Stomach (tissue), 9 donors: ENCODE measurements around the gene TMX1. TPM values are rescaled to one million over a fixed set of nuclear protein-coding genes. Genes with fewer than 3 reads are reported as not detected.

ENCODE experiments used
- DNase-seq, 2 donors: peaks; one replicate each; pipeline versions ENCODE4 v3.0.0 to v3.0.0-alpha.2; 2013 to 2019
- H3K27ac ChIP-seq, 5 donors: fragments of 200-600 bp in 4 of 5; sonication (generic) in 4 of 5; one replicate each; pipeline ENCODE4 v1.5.1; 2013 to 2019; ENCODE audit warnings: mild to moderate bottlenecking in 1 of 5, moderate library complexity in 1 of 5
- H3K27me3 ChIP-seq, 3 donors: fragments of 200-600 bp; sonication (generic); one replicate each; pipeline ENCODE4 v1.5.1; 2017 to 2019; ENCODE audit warnings: mixed run types in 1 of 3
- H3K36me3 ChIP-seq, 4 donors: fragments of 200-600 bp; sonication (generic); 1 replicate in 3 of 4; 2 replicates in 1 of 4; pipeline ENCODE4 v1.5.1; 2016 to 2019
- H3K4me1 ChIP-seq, 4 donors: fragments of 200-600 bp; sonication (generic); one replicate each; pipeline ENCODE4 v1.5.1; 2016 to 2019
- H3K4me3 ChIP-seq, 4 donors: fragments of 200-600 bp; sonication (generic) in 3 of 4; one replicate each; pipeline ENCODE4 v1.5.1; 2016 to 2019; ENCODE audit warnings: mild to moderate bottlenecking in 1 of 4
- H3K9me3 ChIP-seq, 4 donors: fragments of 200-600 bp; sonication (generic); one replicate each; pipeline ENCODE4 v1.5.1; 2016 to 2019
- CTCF ChIP-seq, 7 experiments: fragments of 450-650 bp in 4 of 7; fragments of 200-600 bp in 3 of 7; sonication (generic) in 3 of 7; IDR thresholded peaks; one replicate each; pipeline ENCODE4 v1.5.1; 2016 to 2019; ENCODE audit warnings: antibody characterized with exemption in 7 of 7, control low read depth in 2 of 7, mild to moderate bottlenecking in 1 of 7
- EP300 ChIP-seq: sonication (generic); formaldehyde crosslinking; IDR thresholded peaks from one replicate; pipeline ENCODE4 v1.6.1; 2017; ENCODE audit warnings: antibody characterized with exemption
- POLR2A ChIP-seq, 4 donors: fragments of 450-650 bp; IDR thresholded peaks; one replicate each; pipeline ENCODE4 v1.6.1; 2016; ENCODE audit warnings: antibody characterized with exemption in 4 of 4, control low read depth in 2 of 4, mild to moderate bottlenecking in 1 of 4, moderate library complexity in 1 of 4
- POLR2AphosphoS5 ChIP-seq, 3 donors: sonication (generic); formaldehyde crosslinking; IDR thresholded peaks; one replicate each; pipeline ENCODE4 v1.6.1; 2016; ENCODE audit warnings: antibody characterized with exemption in 3 of 3
- WGBS, 5 donors: extraction: QIAGEN DNeasy Blood & Tissue Kit in 3 of 5; methylation state at CpG; one replicate each; pipeline versions ENCODE4 v1.1.5 to v1.1.7; 2013 to 2018; 5-methylcytosine and 5-hydroxymethylcytosine counted together
- intact Hi-C: fragments of 100-400 bp; cut with DNase I; formaldehyde crosslinking; loops from one replicate; pipeline ENCODE4 v1.15.1; 2023; ENCODE audit warnings: low total_unique reads
- polyA plus RNA-seq, 3 donors: library from polyadenylated mRNA; stranded (reverse); fragments of 200-250 nt; gene quantifications; one replicate each; pipeline ENCODE4 v1.2.3, GENCODE V29; 2013
- total RNA-seq, 5 donors: library from RNA; depleted of rRNA; stranded (reverse); fragments of >200 nt; gene quantifications; one replicate each; pipeline versions ENCODE4 v1.1.0 to v1.2.3, GENCODE V29; 2014 to 2016
- donor health status: healthy with polysubstance abuse.
- donor health status: Bipolar disorder and iron deficiency.
- donor health status: healthy.

TMX1 gene
- total and polyA plus RNA-seq, 8 donors: 2.0 to 45.5 (median 7.7) TPM

- H3K9me3 ChIP-seq: no peaks in the 10 kb centered on the region
- no peaks in the 10 kb centered on the region for H3K27me3 ChIP-seq
- WGBS, 5 donors: 80 to 93% (median 87%) methylated on average over 2 of the region's 2 CpGs
- no peak overlapping the region for H3K27ac ChIP-seq
- peaks cover 0 to 30% (median 24%) of the 10 kb centered on the region in 4 donors for H3K36me3 ChIP-seq
- DNase-seq: no peak
- no peak for TF ChIP-seq EP300
- no peak for TF ChIP-seq POLR2AphosphoS5 (IDR thresholded peaks at IDR 0.05)
- TF ChIP-seq CTCF (IDR thresholded peaks at IDR 0.05): no peak
- TF ChIP-seq POLR2A (IDR thresholded peaks at IDR 0.05): no peak
- no peak overlapping the region for H3K4me3 ChIP-seq
- intact Hi-C loops: no loop called here
- H3K4me1 ChIP-seq: no peaks in the 10 kb centered on the region
Observed at GRCh38 chr14:51261151-51261550, 21.1 kb downstream of the TMX1 start.

- H3K9me3 ChIP-seq: no peaks in the 10 kb centered on the region
- no peak for DNase-seq
- no peak for TF ChIP-seq POLR2AphosphoS5 (IDR thresholded peaks at IDR 0.05)
- TF ChIP-seq EP300: no peak
- no peak for TF ChIP-seq CTCF (IDR thresholded peaks at IDR 0.05)
- TF ChIP-seq POLR2A (IDR thresholded peaks at IDR 0.05): no peak
- H3K27ac ChIP-seq: no peak overlapping the region
- no peaks in the 10 kb centered on the region for H3K27me3 ChIP-seq
- intact Hi-C loops: no loop called here
- no peaks in the 10 kb centered on the region for H3K4me1 ChIP-seq
- WGBS, 5 donors: 82 to 86% (median 83%) methylated on average over 2 of the region's 2 CpGs
- peaks cover 0 to 16% (median 8%) of the 10 kb centered on the region in 4 donors for H3K36me3 ChIP-seq
- no peak overlapping the region for H3K4me3 ChIP-seq
Observed at GRCh38 chr14:51262868-51263267, 22.8 kb downstream of the TMX1 start.

GRCh38 chr14:51269634-51270033, 29.6 kb downstream of the TMX1 start:
- Histone ChIP-seq H3K27me3 (no peaks in the 10 kb centered on the region), H3K27ac (no peak overlapping the region), H3K9me3 (no peaks in the 10 kb centered on the region), H3K4me1 (no peaks in the 10 kb centered on the region), H3K36me3 (no peaks in the 10 kb centered on the region), H3K4me3 (no peak overlapping the region)
- DNase-seq: no peak
- intact Hi-C loops: no loop called here
- WGBS, 5 donors: 87 to 94% (median 89%) methylated on average over 1 of the region's 1 CpG
- TF ChIP-seq POLR2A (IDR thresholded peaks at IDR 0.05) (no peak), POLR2AphosphoS5 (IDR thresholded peaks at IDR 0.05) (no peak), CTCF (IDR thresholded peaks at IDR 0.05) (no peak), EP300 (no peak)

GRCh38 chr14:51276605-51277004, 36.6 kb downstream of the TMX1 start:
- Histone ChIP-seq H3K27ac (no peak overlapping the region), H3K27me3 (no peaks in the 10 kb centered on the region), H3K4me3 (no peak overlapping the region), H3K4me1 (no peaks in the 10 kb centered on the region), H3K36me3 (no peaks in the 10 kb centered on the region), H3K9me3 (no peaks in the 10 kb centered on the region)
- 92 to 100% (median 98%) methylated on average over 1 of the region's 1 CpG for WGBS, 5 donors
- intact Hi-C loops: no loop called here
- no peak for DNase-seq
- TF ChIP-seq POLR2A (IDR thresholded peaks at IDR 0.05): no peak
- no peak for TF ChIP-seq EP300
- no peak for TF ChIP-seq CTCF (IDR thresholded peaks at IDR 0.05)
- no peak for TF ChIP-seq POLR2AphosphoS5 (IDR thresholded peaks at IDR 0.05)
